Right ventricle myocardium superior (tissue), 1 donor: ENCODE measurements around the gene CAPRIN1. TPM values are rescaled to one million over a fixed set of nuclear protein-coding genes. Genes with fewer than 3 reads are reported as not detected.
"Not testable (repeated sequence)": the region's sequence is repeated elsewhere in the genome, so short reads cannot be mapped to it uniquely, and the experiment has no call there.

Experiments used
- ATAC-seq: fragments of 200-7000 bp; cut with Tn5 transposase; one replicate; pipeline ENCODE4 v1.9.1; 2020; ENCODE audit warnings: mild to moderate bottlenecking; ENCODE audit not compliant: poor library complexity
- DNase-seq: peaks from one replicate; pipeline ENCODE4 v3.0.0-alpha.2; 2020
- intact Hi-C: fragments of 100-400 bp; cut with DNase I; formaldehyde crosslinking; loops from one replicate; pipeline ENCODE4 v1.11.2; 2022
- total RNA-seq: library from RNA; stranded (reverse); fragmentation: NEBNext Ultra II Directional; extraction: Animal tissue kit (Norgen Biotek cat#: 25700); gene quantifications from one replicate; pipeline ENCODE4 v1.2.1, GENCODE V29; 2021
- donor health status: DM: no; HTN: yes; CAD: no; lungs with severe emphysema.

CAPRIN1 gene
- total RNA-seq, 1 donor from 2014 or later = 105 TPM

DNA sequence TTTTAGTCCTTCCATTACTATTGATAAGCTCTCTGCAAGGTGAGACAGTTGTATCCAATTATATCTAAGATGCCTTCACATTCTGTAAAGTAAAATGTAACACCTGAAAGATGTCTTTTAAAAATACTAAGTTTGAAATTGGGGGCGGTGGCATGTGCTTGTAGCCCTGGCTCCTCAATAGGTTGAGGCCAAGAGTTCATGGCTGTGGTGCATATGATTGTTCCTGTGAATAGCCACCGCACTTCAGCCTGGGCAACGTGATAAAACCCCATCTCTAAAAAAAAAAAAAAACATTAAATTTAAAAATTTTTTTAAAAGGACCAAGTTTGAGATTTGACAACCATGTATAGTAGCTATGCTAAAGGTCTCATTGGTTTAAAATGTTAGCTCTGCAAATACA lies 20.5 kb downstream of the CAPRIN1 start:
- intact Hi-C loops = no loop called here
- DNase-seq (no peak), ATAC-seq (no peak)

DNA sequence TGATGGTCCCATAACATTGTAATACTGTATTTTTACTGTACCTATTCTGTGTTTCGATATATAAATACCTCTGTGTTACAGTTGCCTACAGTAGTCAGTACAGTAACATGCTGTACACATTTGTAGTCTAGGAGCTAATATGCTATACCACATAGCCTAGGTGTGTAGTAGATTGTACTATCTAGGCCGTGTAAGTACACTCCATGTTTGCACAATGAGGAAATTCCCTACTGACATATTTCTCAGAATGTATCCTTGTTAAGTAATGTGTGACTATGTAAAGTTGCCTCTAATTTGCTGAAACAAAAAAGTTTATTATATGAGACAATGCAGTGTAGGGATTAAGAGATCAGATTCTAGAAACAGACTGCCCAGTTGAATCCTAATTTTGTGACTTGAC lies 21.3 kb downstream of the CAPRIN1 start:
- intact Hi-C loops = no loop called here
- ATAC-seq (no peak), DNase-seq (no peak)

DNA sequence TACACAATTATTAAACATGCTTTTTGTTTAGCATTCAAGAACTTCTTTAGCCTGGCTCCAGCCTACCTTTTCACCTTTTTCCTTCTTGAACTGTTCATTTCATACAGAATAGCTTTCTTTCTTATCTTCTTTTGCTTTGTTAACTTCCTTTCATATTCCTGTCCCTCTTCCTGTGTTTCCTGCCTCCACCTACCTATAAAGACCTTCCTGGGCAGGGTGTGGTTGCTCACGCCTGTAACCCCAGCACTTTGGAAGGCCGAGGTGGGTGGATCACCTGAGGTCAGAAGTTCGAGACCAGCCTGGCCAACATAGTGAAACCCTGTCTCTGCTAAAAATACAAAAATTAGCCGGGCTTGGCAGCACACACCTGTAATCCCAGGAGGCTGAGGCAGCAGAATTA lies 22.9 kb downstream of the CAPRIN1 start:
- intact Hi-C loops = no loop called here
- ATAC-seq (no peak), DNase-seq (no peak)

DNA sequence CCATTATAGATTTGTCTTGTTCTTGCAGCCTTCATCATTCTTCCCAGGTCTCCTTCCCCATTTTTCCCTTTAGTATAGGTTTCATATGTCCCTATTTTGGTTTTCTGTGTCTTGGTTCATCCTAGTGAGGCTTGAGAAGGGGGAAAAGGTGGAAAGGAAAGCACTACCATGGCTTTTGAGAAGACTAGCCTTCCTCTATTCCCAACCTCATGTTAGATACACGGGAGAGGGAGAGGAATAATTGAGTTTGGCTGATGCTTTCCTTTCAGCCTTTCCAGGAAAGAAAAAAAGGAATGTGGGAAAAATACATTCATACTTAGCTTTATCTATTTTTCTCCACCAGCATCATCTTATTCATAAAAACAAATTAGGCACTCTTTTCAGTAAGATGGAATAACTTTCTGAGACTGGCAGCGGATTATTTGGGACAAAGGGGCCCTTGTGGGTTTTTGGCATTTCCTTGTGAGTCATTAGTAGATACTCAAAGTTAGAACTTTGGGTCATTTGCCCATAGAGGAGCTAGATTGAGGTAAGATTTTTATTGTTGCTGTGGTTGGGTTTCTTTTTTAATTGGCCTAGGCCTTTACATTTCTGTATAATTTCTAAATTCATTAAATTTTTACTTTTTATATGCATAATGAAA lies 23.8 kb downstream of the CAPRIN1 start:
- DNase-seq (no peak), ATAC-seq (no peak)
- intact Hi-C loops = no loop called here

DNA sequence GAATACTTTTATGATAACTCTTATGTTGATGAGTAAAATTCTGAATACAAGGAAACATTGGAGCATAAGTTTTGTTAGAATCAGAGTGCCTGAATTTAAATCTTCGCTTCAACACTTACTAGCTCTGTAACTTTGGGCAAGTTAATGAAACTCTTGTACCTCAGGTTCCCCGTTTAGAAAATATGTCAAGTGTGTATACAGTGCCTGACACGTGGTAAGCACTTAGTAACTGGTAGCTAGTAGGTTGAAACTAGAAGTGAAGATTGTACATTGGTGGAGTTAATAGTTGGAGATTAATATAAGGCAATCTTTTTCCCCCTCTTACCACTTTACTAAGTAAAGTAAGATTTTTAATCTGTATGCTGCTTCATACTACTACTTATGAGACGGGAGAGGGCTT lies 29.1 kb downstream of the CAPRIN1 start:
- ATAC-seq (no peak), DNase-seq (no peak)
- intact Hi-C loops = no loop called here

DNA sequence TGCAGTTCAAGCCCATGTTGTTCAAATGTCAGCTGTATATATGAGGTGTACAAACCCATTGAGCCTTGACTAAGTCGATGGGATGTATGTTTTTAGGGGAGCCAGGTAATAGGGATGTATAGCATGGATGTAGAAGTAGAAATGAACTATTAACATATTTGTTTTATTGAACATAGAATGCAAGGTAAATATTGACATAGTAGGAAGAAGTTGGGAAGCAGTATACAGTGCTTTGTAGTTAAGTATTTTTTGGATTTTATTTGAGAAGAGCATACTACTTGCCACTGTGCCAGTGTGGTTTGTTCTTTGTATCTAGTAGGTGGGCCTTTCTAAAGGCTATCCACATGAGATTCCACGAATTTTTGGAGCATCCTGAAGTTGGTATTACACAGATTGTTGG lies 33.1 kb downstream of the CAPRIN1 start:
- DNase-seq (no peak), ATAC-seq (no peak)
- intact Hi-C loops = no loop called here

DNA sequence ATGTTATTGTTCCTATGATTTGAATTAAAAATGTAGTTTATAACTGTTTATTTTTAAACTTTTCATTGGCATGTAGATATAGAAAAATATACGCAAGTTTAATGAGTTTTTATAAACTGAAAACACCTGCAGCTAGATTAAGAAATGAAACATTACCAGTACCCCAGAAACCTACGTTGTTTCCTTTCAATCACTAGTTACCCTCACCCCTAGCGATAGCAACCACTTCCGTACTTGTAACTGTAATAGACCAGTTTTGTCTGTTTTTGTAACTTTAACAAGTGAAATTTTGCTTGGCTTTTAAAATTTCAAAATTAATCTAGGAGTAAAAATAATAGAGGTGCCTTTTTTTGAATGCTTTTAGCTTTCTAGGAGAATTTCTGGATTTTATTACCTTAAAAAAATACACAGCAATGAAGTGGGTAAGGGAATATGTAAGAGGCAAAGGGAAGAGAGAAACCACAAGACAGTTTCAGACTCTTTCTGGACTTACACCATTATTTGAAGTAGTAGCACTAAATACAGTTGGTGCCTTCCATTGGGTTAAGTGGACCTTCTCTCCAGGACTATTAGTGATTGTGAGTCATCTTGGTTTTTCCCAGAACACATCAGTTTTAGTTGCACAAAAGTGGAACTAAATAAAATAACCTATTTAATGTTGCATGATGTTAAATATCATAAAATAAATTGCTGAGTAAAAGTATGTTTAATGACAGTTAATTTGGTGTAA lies 35.2 kb downstream of the CAPRIN1 start:
- no peak for DNase-seq
- no peak for ATAC-seq
- intact Hi-C loops = no loop called here

DNA sequence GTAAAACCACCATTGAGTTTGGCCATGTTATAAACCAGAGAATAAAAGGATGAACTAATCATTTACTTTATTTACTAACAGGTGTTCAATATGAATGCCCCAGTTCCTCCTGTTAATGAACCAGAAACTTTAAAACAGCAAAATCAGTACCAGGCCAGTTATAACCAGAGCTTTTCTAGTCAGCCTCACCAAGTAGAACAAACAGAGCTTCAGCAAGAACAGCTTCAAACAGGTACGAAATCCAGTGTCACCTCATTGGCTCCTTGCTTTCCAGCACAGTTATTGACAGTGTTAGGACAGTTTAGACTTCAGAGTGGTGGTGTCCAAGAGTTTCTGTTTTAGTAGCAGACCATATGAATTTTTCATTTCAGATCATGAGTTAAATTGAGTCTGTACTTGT lies 40.3 kb downstream of the CAPRIN1 start:
- no peak for ATAC-seq
- intact Hi-C loops = loop anchor here (10.0 kb wide), 1 partner anchor 373 kb away; no protein-coding TSS in a partner anchor
- DNase-seq = no peak

DNA sequence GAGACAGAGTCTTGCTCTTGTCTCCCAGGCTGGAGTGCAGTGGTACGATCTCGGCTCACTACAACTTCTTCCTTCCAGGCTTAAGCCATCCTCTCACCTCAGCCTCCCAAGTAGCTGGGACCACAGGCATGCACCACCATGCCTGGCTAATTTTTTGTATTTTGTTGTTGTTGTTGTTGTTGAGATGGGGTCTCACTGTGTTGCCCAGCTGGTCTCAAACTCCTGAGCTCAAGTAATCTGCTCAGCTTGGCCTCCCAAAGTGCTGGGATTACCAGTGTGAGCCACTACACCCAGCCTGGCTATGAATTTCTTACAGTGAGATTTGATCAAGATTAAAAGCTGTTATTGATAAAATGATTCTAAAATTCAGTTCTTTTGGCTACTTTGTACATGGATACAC lies 43.4 kb downstream of the CAPRIN1 start:
- not testable (repeated sequence) for DNase-seq, ATAC-seq
- intact Hi-C loops = loop anchor here (10.0 kb wide), 1 partner anchor 370 kb away; no protein-coding TSS in a partner anchor

DNA sequence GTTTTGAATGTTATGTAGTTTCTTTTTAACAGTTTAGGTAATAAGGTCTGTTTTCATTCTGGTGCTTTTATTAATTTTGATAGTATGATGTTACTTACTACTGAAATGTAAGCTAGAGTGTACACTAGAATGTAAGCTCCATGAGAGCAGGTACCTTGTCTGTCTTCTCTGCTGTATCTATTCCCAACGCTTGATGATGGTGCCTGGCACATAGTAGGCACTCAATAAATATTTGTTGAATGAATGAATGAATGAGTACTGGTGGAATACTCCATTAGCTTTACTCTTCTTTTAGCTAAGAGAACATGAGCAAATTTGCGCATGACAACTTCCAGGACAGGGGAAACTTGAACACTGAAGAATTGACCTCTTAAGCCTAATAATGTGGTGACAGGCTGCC lies 47.3 kb downstream of the CAPRIN1 start:
- intact Hi-C loops = loop anchor here (10.0 kb wide), 1 partner anchor 366 kb away; no protein-coding TSS in a partner anchor
- ATAC-seq (no peak), DNase-seq (no peak)

DNA sequence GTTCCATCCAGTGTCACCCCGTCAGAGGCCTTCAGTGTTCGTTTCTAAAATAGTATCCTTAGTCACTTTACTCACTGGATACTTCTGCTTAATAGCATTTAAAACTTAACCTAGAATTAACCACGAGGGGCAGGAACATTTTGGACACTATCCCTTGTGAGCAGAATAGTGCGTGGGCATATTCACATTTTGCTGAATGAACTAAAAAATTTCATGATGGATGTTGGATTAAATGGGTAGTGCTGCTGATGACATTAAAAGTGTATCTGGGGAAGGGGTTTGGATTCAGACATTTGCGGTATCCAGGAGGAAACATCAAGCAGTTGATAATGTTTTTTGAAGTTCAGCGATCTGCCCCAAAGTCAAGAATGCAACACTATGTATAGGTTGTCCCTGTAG lies 53.1 kb downstream of the CAPRIN1 start:
- DNase-seq = no peak
- ATAC-seq = no peak
- intact Hi-C loops = loop anchor here (5.0 kb wide), 1 partner anchor 52 kb away; the partner anchor contains the start of gene CAPRIN1

DNA sequence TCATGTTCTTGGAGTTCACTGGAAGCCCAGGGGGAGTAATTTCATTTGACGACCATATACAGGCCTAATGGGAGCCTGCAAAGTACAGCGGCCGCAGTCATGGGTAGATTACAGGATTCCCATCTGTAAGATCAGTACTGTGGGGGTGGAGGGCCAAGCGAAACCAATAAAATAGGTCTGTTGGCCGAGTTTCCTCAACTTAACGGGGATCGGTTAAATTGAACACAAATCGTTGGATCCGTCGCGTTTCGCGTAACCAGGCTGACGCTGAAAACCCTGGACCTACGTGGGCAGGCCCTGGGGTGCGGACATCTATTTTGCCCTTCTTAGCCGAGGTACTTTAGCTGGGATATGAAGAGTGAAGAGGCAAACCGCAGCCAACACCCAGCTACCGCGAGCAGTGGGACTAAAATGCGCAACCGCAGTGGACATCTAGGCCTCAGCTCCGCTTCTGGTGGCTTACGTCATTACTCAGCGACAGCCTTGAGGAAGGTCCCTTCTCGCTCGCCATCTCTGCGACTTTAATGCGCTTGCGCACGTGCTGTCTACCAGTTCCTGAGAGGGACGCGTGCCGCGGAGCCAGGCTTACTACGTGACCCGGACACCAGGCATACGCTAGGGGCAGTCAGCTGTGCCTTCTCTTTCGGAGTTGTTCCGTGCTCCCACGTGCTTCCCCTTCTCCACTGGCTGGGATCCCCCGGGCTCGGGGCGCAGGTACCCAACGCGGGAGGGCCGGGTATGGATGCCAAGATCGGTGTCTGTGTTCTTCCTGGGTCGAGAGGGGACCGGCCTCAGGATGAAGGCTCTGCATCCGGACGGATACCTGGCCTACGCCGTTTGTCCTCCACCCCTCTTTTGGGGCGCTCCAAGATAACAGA lies 53.8 kb downstream of the CAPRIN1 start, which contains the start of gene NAT10:
NAT10 (plus strand) TSS at position 551 of the 878 bp plus-strand sequence. CDS start 2,597 bp downstream, outside the sequence.
- ATAC-seq = peak; percentile 99
- DNase-seq = peak; percentile 98
- intact Hi-C loops = loop anchor here (5.0 kb wide), 1 partner anchor 53 kb away; the partner anchor contains the start of gene CAPRIN1

DNA sequence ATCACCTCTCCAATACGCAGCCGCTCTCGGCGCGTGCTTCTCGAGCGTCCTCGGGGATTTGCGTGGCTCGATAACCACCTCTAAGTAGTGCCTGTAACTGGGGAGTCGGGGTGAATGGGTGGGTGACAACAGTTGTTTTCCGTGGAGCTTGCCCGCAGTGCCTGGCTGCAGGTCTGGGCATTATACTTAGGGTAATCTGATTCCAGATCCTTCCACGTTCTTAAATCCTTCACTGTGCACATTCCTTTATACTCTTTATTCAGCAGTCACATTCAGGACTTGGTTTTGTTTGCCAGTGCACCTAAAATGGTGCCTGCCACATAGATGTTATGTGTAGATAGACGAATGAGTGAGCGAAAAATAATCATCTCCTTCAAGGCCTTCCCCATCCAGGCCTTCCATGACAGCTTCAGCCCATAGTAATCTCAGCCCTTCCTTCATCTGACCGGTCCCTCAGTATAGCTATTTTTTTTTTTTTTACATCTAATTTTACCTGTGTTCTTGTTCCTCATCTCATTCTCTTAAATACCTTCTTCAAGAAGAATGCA lies 54.5 kb downstream of the CAPRIN1 start:
- intact Hi-C loops = loop anchor here (5.0 kb wide), 1 partner anchor 54 kb away; the partner anchor contains the start of gene CAPRIN1
- no peak for DNase-seq
- no peak for ATAC-seq

DNA sequence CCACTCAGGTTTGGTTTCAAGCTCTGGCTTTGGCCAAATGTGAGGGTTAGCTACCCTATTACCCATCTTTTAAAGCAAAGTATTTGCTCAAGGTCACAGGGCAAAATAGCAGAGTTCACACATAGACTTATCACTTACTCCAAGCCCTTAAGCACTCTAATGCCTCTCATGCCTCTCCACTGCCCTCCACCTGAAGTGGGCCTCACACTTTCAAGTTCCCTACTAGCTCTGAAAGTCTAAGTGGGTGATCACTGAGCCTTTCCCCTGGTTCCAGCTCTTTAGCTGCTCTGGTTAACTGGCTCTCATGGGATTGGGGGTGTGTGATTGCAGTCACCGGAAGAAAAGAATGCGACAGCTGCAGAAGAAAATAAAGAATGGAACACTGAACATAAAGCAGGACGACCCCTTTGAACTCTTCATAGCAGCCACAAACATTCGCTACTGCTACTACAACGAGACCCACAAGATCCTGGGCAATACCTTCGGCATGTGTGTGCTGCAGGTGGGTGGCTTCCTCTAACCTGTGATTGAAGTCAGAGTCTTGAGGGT lies 60.3 kb downstream of the CAPRIN1 start:
- intact Hi-C loops = no loop called here
- no peak for DNase-seq
- ATAC-seq = no peak

DNA sequence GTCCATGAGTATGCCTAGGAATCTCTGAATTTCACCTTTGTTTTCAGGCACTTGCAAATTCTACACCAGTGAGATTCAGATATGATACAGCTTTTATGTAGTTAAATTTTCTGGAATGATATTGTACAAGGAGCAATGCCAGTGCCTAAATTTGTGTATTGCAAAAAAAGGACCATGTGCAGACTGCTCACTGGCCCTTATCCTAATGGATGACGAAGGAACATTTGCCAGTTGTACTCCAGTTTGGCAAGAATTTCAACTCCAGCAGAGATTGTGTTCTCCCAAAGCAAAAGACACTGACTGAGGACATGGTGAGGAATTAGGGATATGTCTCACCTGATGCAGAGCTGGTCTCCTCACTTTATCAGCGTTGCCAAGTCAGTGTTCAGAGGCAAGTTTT lies 62.5 kb downstream of the CAPRIN1 start:
- intact Hi-C loops = no loop called here
- no peak for ATAC-seq
- no peak for DNase-seq

DNA sequence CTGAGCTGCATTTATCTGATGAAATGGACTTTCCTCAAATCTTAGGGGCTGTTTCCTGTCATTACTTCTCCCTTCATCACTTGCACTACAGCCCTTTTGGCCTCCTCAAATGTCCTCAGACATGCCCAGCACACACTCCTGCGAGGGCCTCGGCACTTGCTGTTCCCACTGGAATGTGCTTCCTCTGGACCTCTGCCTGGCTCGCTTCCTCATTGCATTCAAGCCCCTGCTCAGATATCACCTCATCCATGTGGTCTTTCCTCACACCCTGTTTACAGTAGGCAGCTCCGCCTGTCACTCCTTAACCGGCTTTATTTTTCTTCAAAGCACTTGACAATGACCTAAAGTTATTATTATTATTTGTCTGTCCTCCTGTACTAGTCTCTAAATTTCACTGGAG lies 62.9 kb downstream of the CAPRIN1 start:
- intact Hi-C loops = no loop called here

DNA sequence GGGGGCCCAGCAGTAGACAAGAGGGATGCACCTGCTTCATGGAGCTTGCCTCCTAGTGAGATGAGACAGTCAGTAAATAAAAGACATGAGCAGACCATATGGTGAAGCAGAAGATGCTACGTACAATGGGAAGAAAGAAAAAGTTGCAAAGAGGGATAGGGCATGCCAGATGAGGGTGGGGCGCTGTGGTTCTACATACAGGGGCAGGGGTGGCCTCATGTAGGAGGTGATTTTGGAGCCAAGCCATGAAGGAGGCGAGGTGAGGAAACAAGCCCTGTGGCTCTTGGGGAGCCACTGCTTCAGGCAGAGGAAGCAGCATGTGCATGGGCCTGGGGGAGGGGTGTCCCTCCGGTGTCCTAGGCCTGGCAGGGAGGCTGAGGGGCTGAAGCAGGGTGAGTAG lies 69.1 kb downstream of the CAPRIN1 start:
- intact Hi-C loops = no loop called here
- DNase-seq (no peak), ATAC-seq (no peak)

More for the DNA sequence above, 62.9 kb downstream of the CAPRIN1 start:
- ATAC-seq = no peak
- no peak for DNase-seq

DNA sequence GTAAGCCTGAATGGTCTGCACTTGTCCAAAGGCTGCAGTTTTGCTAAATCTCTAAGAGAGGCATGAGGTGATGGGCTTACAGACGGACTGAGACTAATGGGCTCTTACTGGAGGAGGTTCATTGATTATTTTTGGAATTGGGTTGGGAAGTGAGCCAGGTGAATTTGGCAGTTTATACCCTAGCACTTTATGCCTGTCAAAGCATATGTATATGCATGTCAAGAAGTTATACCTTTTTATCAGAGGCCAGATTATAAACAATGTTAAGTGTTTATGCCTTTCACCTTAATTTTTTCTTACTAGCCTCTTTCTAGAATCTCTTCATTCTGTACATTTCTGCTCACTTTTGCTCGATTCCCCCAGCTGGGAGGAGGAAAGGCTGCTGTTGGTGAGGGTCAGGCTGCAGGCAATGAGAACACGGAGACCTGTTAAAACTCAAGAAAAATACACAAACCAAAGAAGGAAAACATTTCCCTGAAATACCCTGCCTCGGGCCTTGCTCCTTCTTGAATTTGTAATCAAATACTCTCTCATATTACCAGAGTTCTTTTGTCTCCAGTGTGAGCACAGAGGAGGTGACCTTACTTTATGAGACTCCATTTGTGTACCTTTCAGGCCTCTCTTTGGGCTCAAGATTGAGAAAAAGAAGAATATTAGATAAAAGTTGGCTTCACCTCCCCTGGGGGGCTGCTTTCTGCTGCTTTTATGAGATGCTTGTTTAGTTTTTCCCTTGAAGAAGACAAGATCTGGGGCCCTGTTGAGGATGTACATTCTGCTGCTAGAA lies 73.5 kb downstream of the CAPRIN1 start:
- intact Hi-C loops = no loop called here
- no peak for DNase-seq
- ATAC-seq = no peak
